ENCODE measurements around the gene CCDC154. TPM values are rescaled to one million over a fixed set of nuclear protein-coding genes. Genes with fewer than 3 reads are reported as not detected.
"Not testable (repeated sequence)": the region's sequence is repeated elsewhere in the genome, so short reads cannot be mapped to it uniquely, and the experiment has no call there.

The CCDC154 gene
- total RNA-seq, 4 donors from 2014 or later, result 0.49 to 0.61 (median 0.52) TPM; not detected in 1

GRCh38 chr16:1469693-1470201 lies 25.4 kb upstream of the CCDC154 start:
- H3K4me3 ChIP-seq (ENCODE audit: low read depth, poor library complexity, severe bottlenecking), result no peak overlapping the region
- intact Hi-C loops (cut with DNase I; ENCODE audit: low total_unique reads), result loop anchor here (10.0 kb wide), 1 partner anchor 275 kb away; no protein-coding TSS in a partner anchor
- no peak for TF ChIP-seq CTCF (IDR thresholded peaks at IDR 0.05)
- TF ChIP-seq POLR2A (IDR thresholded peaks at IDR 0.05), result no peak
- DNase-seq (ENCODE audit: low spot score in 2 of 2), result no peak
- WGBS, 2 donors, result 73 to 85% methylated on average over 20 of the region's 20 CpGs

- not testable (repeated sequence) for DNase-seq (ENCODE audit: low spot score in 2 of 2); H3K4me3 ChIP-seq (ENCODE audit: low read depth, poor library complexity, severe bottlenecking)
- intact Hi-C loops (cut with DNase I; ENCODE audit: low total_unique reads), result loop anchor here (10.0 kb wide), 1 partner anchor 276 kb away; no protein-coding TSS in a partner anchor
- 70 to 85% methylated on average over 5 of the region's 5 CpGs for WGBS, 2 donors
These were observed 24.8 kb upstream of the CCDC154 start for GRCh38 chr16:1469141-1469540.

- DNase-seq (ENCODE audit: low spot score in 2 of 2), result no peak
- intact Hi-C loops (cut with DNase I; ENCODE audit: low total_unique reads), result loop anchor here (10.0 kb wide), 1 partner anchor 276 kb away; no protein-coding TSS in a partner anchor
- H3K4me3 ChIP-seq (ENCODE audit: low read depth, poor library complexity, severe bottlenecking), result no peak overlapping the region
- 73 to 76% methylated on average over 22 of the region's 22 CpGs for WGBS, 2 donors
- TF ChIP-seq CTCF (IDR thresholded peaks at IDR 0.05), result no peak
- TF ChIP-seq POLR2A (IDR thresholded peaks at IDR 0.05), result no peak
These were observed 24.1 kb upstream of the CCDC154 start for GRCh38 chr16:1468426-1468810.

GRCh38 chr16:1466968-1467521 lies 22.7 kb upstream of the CCDC154 start:
- WGBS, 2 donors, result 78 to 85% methylated on average over 9 to 14 of the region's 14 CpGs
- no peak for DNase-seq (ENCODE audit: low spot score in 2 of 2)
- intact Hi-C loops (cut with DNase I; ENCODE audit: low total_unique reads), result loop anchor here (10.0 kb wide), 1 partner anchor 278 kb away; no protein-coding TSS in a partner anchor
- H3K4me3 ChIP-seq (ENCODE audit: low read depth, poor library complexity, severe bottlenecking), result no peak overlapping the region
- no peak for TF ChIP-seq POLR2A (IDR thresholded peaks at IDR 0.05)
- TF ChIP-seq CTCF (IDR thresholded peaks at IDR 0.05), result no peak

GRCh38 chr16:1466054-1466453 lies 21.7 kb upstream of the CCDC154 start:
- no peak for DNase-seq (ENCODE audit: low spot score in 2 of 2)
- 90 to 91% methylated on average over 24 of the region's 24 CpGs for WGBS, 2 donors
- H3K4me3 ChIP-seq (ENCODE audit: low read depth, poor library complexity, severe bottlenecking), result no peak overlapping the region
- intact Hi-C loops (cut with DNase I; ENCODE audit: low total_unique reads), result loop anchor here (10.0 kb wide), 1 partner anchor 279 kb away; no protein-coding TSS in a partner anchor
- TF ChIP-seq POLR2A (IDR thresholded peaks at IDR 0.05), result no peak

- 90 to 96% methylated on average over 10 of the region's 13 CpGs for WGBS, 2 donors
- TF ChIP-seq CTCF (IDR thresholded peaks at IDR 0.05) (no peak), POLR2A (IDR thresholded peaks at IDR 0.05) (no peak)
- H3K4me3 ChIP-seq (ENCODE audit: low read depth, poor library complexity, severe bottlenecking), result no peak overlapping the region
- no peak for DNase-seq (ENCODE audit: low spot score in 2 of 2)
- intact Hi-C loops (cut with DNase I; ENCODE audit: low total_unique reads), result loop anchor here (10.0 kb wide), 1 partner anchor 279 kb away; no protein-coding TSS in a partner anchor
These were observed 21.2 kb upstream of the CCDC154 start for GRCh38 chr16:1465567-1465915.
